GM19023 (cell line): ENCODE data around the gene CD248.
"Not testable (repeated sequence)": the region's sequence is repeated elsewhere in the genome, so short reads cannot be mapped to it uniquely, and the experiment has no call there.

Experiments used
- ATAC-seq: cut with Tn5 transposase; IDR thresholded peaks from one replicate; pipeline ENCODE4 v1.9.1; 2021; ENCODE audit warnings: mild to moderate bottlenecking, moderate library complexity; ENCODE audit not compliant: unreplicated experiment

CD248 gene

GRCh38 chr11:66316849-66317251 lies at the start of gene CD248:
Gene CD248 (minus strand): TSS chr11:66317044. CDS start chr11:66317027, 17 bp downstream.
- no peak for ATAC-seq

- ATAC-seq: no peak
These were observed 49.1 kb upstream of the CD248 start for GRCh38 chr11:66365711-66366619.

- ATAC-seq: no peak
These were observed 48.3 kb upstream of the CD248 start for GRCh38 chr11:66365166-66365565.

- no peak for ATAC-seq
These were observed 47.1 kb upstream of the CD248 start for GRCh38 chr11:66363805-66364535.

GRCh38 chr11:66363187-66363601 lies 46.4 kb upstream of the CD248 start:
- no peak for ATAC-seq

GRCh38 chr11:66362481-66363147 lies 45.8 kb upstream of the CD248 start:
- ATAC-seq: no peak

- no peak for ATAC-seq
These were observed 44.7 kb upstream of the CD248 start for GRCh38 chr11:66361502-66361941.

- ATAC-seq: no peak
These were observed 43.7 kb upstream of the CD248 start for GRCh38 chr11:66360406-66361073.

- no peak for ATAC-seq
These were observed 42.8 kb upstream of the CD248 start for GRCh38 chr11:66359662-66360087.

- ATAC-seq: not testable (repeated sequence)
These were observed 33.9 kb upstream of the CD248 start for GRCh38 chr11:66350560-66351235.

GRCh38 chr11:66349084-66349386 lies 32.2 kb upstream of the CD248 start:
- ATAC-seq: no peak

GRCh38 chr11:66347425-66348276 lies 30.8 kb upstream of the CD248 start, which contains the start of gene B4GAT1:
Gene B4GAT1 (minus strand): TSS chr11:66347629. CDS start chr11:66347545, 84 bp downstream.
- ATAC-seq: peak; percentile 41

GRCh38 chr11:66346476-66347424 lies 29.9 kb upstream of the CD248 start:
- ATAC-seq: no peak

GRCh38 chr11:66345316-66345649 lies 28.4 kb upstream of the CD248 start:
- peak; percentile 2 for ATAC-seq

GRCh38 chr11:66344550-66345315 lies 27.9 kb upstream of the CD248 start, which contains the start of gene BRMS1:
Gene BRMS1 (minus strand): TSS chr11:66345104. CDS start chr11:66342234, 2,870 bp downstream.
- ATAC-seq: peak; percentile 60

GRCh38 chr11:66343176-66343575 lies 26.3 kb upstream of the CD248 start:
- no peak for ATAC-seq

- no peak for ATAC-seq
These were observed 24.8 kb upstream of the CD248 start for GRCh38 chr11:66341502-66342126.
